Kidney (tissue), 14 donors: Measurements from ENCODE around the gene GLP2R. TPM values are rescaled to one million over a fixed set of nuclear protein-coding genes. Genes with fewer than 3 reads are reported as not detected.

ENCODE experiments used
- DNase-seq, 5 donors: peaks; one replicate each; pipeline ENCODE4 v3.0.0-alpha.2; 2013 to 2020
- FAIRE-seq: peaks from 2 replicates; lab custom pipeline; 2012; peaks lifted over from hg19 to GRCh38; lab: Jason Lieb, UNC
- H3K27ac ChIP-seq, 2 donors: one replicate each; pipeline ENCODE4 v1.7.0; 2013; ENCODE audit warnings: low read depth in 2 of 2, low read length in 2 of 2, inconsistent platforms in 1 of 2
- H3K27me3 ChIP-seq: one replicate; pipeline ENCODE4 v1.7.1; 2013; ENCODE audit warnings: low read length, inconsistent platforms; ENCODE audit not compliant: control insufficient read depth, insufficient read depth
- H3K36me3 ChIP-seq, 3 donors: one replicate each; pipeline versions ENCODE4 v1.7.0 to v1.7.1; 2013; ENCODE audit warnings: low read length in 3 of 3, control low read depth in 1 of 3, inconsistent platforms in 1 of 3; ENCODE audit not compliant: insufficient read depth in 3 of 3, control insufficient read depth in 2 of 3
- H3K4me1 ChIP-seq, 3 donors: one replicate each; pipeline versions ENCODE4 v1.7.0 to v1.7.1; 2013; ENCODE audit warnings: low read length in 3 of 3, inconsistent platforms in 1 of 3, low read depth in 1 of 3; ENCODE audit not compliant: control insufficient read depth in 2 of 3, insufficient read depth in 2 of 3
- H3K4me3 ChIP-seq, 3 donors: one replicate each; pipeline versions ENCODE4 v1.7.0 to v1.8.1; 2013; ENCODE audit warnings: low read length in 3 of 3, control low read depth in 1 of 3, inconsistent platforms in 1 of 3
- H3K9ac ChIP-seq, 3 donors: one replicate each; pipeline versions ENCODE4 v1.7.0 to v1.7.1; 2013; ENCODE audit warnings: low read length in 3 of 3, control low read depth in 1 of 3, inconsistent platforms in 1 of 3
- H3K9me3 ChIP-seq, 3 donors: one replicate each; pipeline versions ENCODE4 v1.7.0 to v1.7.1; 2013; ENCODE audit warnings: low read length in 3 of 3, control low read depth in 1 of 3, inconsistent platforms in 1 of 3; ENCODE audit not compliant: control insufficient read depth in 2 of 3, insufficient read depth in 1 of 3
- intact Hi-C: fragments of 100-400 bp; cut with DNase I; formaldehyde crosslinking; loops from one replicate; pipeline ENCODE4 v1.11.1; 2022
- polyA plus RNA-seq: library from polyadenylated mRNA; stranded (reverse); fragments of 350-450 nt; fragmentation: Illumina TruSeq; extraction: RNeasy Lipid Tissue Mini Kit (QIAGEN cat#74804); gene quantifications from one replicate; pipeline ENCODE4 v1.2.3, GENCODE V29; 2014; ENCODE audit warnings: low read depth, low replicate concordance; ENCODE audit not compliant: insufficient read depth
- total RNA-seq: library from RNA; stranded (reverse); fragmentation: NEBNext Ultra II Directional; extraction: Animal tissue kit (Norgen Biotek cat#: 25700); gene quantifications from one replicate; pipeline ENCODE4 v1.2.1, GENCODE V29; 2021
- TF ChIP-seq, protein P1 (sequence below): IDR thresholded peaks from 3 replicates; pipeline ENCODE4 v1.5.1; 2012; ENCODE audit warnings: mild to moderate bottlenecking, moderate library complexity, borderline replicate concordance; ENCODE audit not compliant: insufficient read depth; ENCODE audit errors: extremely low read depth
- donor health status: control.
- donor health status: control.
- donor health status: control.
- donor health status: control.
- donor health status: control.
- donor health status: DM: yes; HTN: yes; CAD: no.
- donor health status: Normal renal cell carcinoma (clear cell type).

Gene GLP2R
- total and polyA plus RNA-seq, 2 donors from 2014 or later: not detected

DNA sequence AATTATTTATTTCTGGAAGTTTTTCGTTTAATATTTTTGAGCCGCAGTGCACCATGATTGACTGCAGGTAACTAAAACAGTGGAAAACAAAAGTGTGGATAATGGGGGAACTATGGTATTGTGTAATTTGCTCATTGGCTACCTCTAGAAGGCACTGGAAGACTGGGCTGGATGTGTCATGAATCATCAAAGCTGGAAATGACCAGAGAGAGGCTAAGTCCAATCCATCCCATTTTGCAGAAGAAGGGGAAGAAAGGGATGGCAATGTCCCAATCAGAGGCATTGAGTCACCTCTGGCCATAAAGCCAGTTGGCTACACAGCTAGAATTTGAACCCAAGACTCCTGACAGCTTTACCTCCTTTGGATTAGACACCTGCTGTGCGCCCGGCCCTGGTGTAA is 29.3 kb downstream of the GLP2R start:
- Histone ChIP-seq H3K4me1 (no peaks in the 10 kb centered on the region), H3K27ac (no peak overlapping the region), H3K9ac (no peak overlapping the region), H3K27me3 (no peaks in the 10 kb centered on the region), H3K36me3 (no peaks in the 10 kb centered on the region), H3K4me3 (no peak overlapping the region), H3K9me3 (peaks cover 0 to 11% (median 0%) of the 10 kb centered on the region in 3 donors)
- FAIRE-seq (no peak), DNase-seq (no peak)
- intact Hi-C loops: no loop called here
- TF ChIP-seq, protein P1, sequence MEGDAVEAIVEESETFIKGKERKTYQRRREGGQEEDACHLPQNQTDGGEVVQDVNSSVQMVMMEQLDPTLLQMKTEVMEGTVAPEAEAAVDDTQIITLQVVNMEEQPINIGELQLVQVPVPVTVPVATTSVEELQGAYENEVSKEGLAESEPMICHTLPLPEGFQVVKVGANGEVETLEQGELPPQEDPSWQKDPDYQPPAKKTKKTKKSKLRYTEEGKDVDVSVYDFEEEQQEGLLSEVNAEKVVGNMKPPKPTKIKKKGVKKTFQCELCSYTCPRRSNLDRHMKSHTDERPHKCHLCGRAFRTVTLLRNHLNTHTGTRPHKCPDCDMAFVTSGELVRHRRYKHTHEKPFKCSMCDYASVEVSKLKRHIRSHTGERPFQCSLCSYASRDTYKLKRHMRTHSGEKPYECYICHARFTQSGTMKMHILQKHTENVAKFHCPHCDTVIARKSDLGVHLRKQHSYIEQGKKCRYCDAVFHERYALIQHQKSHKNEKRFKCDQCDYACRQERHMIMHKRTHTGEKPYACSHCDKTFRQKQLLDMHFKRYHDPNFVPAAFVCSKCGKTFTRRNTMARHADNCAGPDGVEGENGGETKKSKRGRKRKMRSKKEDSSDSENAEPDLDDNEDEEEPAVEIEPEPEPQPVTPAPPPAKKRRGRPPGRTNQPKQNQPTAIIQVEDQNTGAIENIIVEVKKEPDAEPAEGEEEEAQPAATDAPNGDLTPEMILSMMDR: no peak

DNA sequence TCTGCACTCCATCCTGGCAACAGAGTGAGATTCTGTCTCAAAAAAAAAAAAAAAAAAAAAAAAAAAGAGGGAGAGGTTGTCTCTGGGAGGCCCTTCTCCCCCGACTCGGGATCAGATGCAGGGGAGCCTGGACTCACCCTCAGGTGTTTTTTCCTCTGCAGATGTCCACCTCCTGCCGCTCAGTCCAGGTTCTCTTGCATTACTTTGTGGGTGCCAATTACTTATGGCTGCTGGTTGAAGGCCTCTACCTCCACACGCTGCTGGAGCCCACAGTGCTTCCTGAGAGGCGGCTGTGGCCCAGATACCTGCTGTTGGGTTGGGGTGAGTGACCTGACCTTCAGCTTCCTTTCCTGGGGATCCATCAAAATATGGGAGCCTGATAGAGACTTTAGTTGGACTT is 34.1 kb downstream of the GLP2R start:
- TF ChIP-seq, protein P1: no peak
- no peaks in the 10 kb centered on the region for H3K36me3 ChIP-seq
- DNase-seq: no peak

DNA sequence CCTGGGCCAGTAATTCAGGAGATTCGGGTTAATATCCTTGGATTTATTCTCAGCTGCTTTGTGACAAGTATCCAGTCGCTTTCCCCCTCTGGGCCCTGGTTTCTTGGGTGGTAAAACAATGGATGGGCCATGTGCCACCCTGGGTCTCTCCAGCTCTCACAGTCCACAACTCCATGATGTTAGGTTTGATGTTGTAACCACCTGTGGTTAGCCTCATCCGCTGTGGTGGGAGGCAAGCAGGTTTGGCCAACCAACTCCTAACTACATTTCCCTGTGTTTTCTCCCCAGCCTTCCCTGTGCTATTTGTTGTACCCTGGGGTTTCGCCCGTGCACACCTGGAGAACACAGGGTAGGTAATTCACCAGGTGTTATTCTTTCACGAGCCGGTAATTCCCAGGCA is 35.1 kb downstream of the GLP2R start:
- H3K9me3 ChIP-seq: peaks cover 0 to 21% (median 0%) of the 10 kb centered on the region in 3 donors
- no peak overlapping the region for H3K4me3 ChIP-seq
- TF ChIP-seq, protein P1: no peak
- no peaks in the 10 kb centered on the region for H3K27me3 ChIP-seq
- FAIRE-seq (no peak), DNase-seq (no peak)
- H3K4me1 ChIP-seq: no peaks in the 10 kb centered on the region
- intact Hi-C loops: no loop called here
- H3K36me3 ChIP-seq: no peaks in the 10 kb centered on the region
- H3K9ac ChIP-seq: no peak overlapping the region
- H3K27ac ChIP-seq: no peak overlapping the region

More for the DNA sequence above, 34.1 kb downstream of the GLP2R start:
- FAIRE-seq: no peak
- H3K4me1 ChIP-seq: no peaks in the 10 kb centered on the region
- no peak overlapping the region for H3K27ac ChIP-seq
- H3K9me3 ChIP-seq: peaks cover 0 to 21% (median 0%) of the 10 kb centered on the region in 3 donors
- intact Hi-C loops: no loop called here
- no peaks in the 10 kb centered on the region for H3K27me3 ChIP-seq
- H3K9ac ChIP-seq: no peak overlapping the region
- no peak overlapping the region for H3K4me3 ChIP-seq

DNA sequence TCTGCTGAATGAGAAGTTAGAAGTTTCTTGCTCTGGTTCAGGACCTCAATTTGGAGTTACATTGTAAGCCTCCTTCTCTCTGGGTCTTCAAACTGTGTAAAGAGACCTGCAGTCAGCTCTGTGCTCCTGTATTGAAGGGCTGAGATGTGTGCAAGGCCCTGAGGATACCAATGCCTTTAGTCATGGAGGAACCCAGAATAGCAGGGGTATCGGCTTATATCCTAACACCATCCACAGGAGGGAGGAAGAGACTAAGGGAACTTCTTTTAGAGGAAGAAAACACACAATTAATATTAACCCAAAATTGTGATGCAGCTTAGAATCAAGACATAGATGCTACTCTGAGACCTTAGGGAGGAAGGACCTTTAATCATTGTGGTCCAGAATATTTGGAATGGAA is 36.5 kb downstream of the GLP2R start:
- no peak overlapping the region for H3K4me3 ChIP-seq
- TF ChIP-seq, protein P1: no peak
- H3K27me3 ChIP-seq: no peaks in the 10 kb centered on the region
- H3K4me1 ChIP-seq: no peaks in the 10 kb centered on the region
- intact Hi-C loops: no loop called here
- H3K9ac ChIP-seq: no peak overlapping the region
- FAIRE-seq (no peak), DNase-seq (no peak)
- H3K9me3 ChIP-seq: peaks cover 0 to 21% (median 0%) of the 10 kb centered on the region in 3 donors
- H3K27ac ChIP-seq: no peak overlapping the region
- no peaks in the 10 kb centered on the region for H3K36me3 ChIP-seq
